Measurements from ENCODE around the gene KCNH5.

DNA sequence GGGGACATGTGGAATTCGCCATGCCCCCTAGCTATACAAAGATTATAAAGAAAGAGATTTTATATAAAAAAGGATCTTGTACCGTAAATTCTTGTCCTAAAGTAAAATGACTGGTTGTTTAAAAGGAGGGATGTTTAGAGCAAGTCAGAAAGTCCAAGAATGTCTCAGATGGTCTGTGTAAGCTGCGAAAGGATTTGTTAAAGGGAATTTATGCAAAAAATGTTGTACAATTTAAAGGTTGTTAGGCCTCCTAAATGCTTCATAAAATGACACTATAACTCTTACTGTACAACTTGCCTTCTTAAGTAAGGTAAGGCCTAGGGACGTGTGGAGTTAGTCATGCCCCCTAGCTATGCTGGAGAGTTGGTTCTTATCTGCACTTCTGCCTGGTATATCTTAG is 237.6 kb downstream of the KCNH5 start:
- no peak for TF ChIP-seq JUND (IDR thresholded peaks at IDR 0.05)
- TF ChIP-seq NFIC (IDR thresholded peaks at IDR 0.05; ENCODE audit: borderline replicate concordance), result no peak
- no peak for TF ChIP-seq EP300 (IDR thresholded peaks at IDR 0.05; ENCODE audit: borderline replicate concordance in 1 of 2, low read depth in 1 of 2, low read length in 1 of 2)

Data from SK-N-SH (cell line).